Measurements from ENCODE around the gene MTTP. TPM values are rescaled to one million over a fixed set of nuclear protein-coding genes. Genes with fewer than 3 reads are reported as not detected.

Gene MTTP
- total and polyA plus RNA-seq, 2 donors (not counting 1 experiment from before 2014, with no cell fraction given), result 0.03 TPM; not detected in 1

DNA sequence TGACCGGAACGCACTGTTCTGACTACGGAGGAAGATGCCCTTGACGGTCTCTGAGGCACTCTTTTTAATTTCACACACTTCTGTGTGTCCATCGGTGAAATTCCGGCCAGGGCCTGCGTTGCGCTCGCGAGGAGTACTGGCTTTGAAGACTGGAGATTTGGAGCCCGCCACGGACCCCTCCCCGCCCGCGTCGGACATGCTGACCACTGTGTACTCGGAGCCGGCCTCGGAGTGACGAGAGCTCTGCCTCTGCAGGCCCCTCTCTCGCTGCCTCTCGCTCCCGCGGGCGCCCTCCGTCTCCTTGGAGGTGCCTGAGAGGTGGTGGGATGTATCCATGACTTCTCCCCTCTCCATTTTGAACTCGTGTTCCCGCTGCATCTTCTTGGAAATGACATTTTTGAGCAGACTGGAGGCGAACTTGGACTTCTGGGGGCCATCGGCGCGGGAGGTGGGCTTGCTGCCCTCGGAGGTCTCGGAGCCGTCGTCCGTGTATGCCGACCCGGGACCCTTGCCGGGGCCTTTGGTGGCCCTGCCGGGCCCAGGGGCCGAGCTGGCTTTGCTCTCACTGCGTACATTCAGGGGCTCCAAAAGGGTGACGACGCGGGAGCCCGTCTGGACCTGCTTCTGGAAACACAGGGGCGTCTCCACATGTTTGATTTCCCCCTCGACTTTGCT, 77.3 kb downstream of the MTTP start:
- intact Hi-C loops (cut with micrococcal nuclease), result no loop called here
- Mint-ChIP-seq H3K27ac (no peak overlapping the region), H3K4me1 (no peaks in the 10 kb centered on the region), H3K4me3 (no peak overlapping the region), H3K27me3 (peaks cover 3% of the 10 kb centered on the region), H3K9me3 (ENCODE audit: insufficient read depth) (no peaks in the 10 kb centered on the region)
- H3K4me3 ChIP-seq (ENCODE audit: control extremely low read depth in 1 of 5, extremely low read depth in 1 of 5, insufficient read depth in 1 of 5, low read depth in 2 of 5, low read length in 4 of 5), result no peak overlapping the region
- H3K4me2 ChIP-seq (replicated peaks; ENCODE audit: low read depth, low read length, poor library complexity, severe bottlenecking), result no peak overlapping the region
- ChIA-PET CTCF (no interaction called here), POLR2A (no interaction called here)
- no peak for ATAC-seq (ENCODE audit: low read depth)
- no peaks in the 10 kb centered on the region for H3K4me1 ChIP-seq (ENCODE audit: control insufficient read depth in 2 of 2, insufficient read depth in 2 of 2, low read length in 2 of 2)
- no peak for DNase-seq
- no peak overlapping the region for H3K27ac ChIP-seq (ENCODE audit: low read length in 2 of 2)
- peaks cover 0 to 19% (median 0%) of the 10 kb centered on the region in 3 donors for H3K9me3 ChIP-seq (ENCODE audit: control extremely low read depth in 1 of 3, control insufficient read depth in 2 of 3, insufficient read depth in 1 of 3, low read length in 2 of 3)
- H3K36me3 ChIP-seq (replicated peaks in 1 of 2; ENCODE audit: control extremely low read depth in 1 of 2, control insufficient read depth in 1 of 2, extremely low read depth in 1 of 2, insufficient read depth in 2 of 2, low read length in 1 of 2), result no peaks in the 10 kb centered on the region
- no peak overlapping the region for H2AFZ ChIP-seq (ENCODE audit: insufficient read depth, low read depth, low read length, poor library complexity, severe bottlenecking)
- no peaks in the 10 kb centered on the region for H3K79me2 ChIP-seq (ENCODE audit: control insufficient read depth, insufficient read depth, low read length)
- TF ChIP-seq, protein P1, sequence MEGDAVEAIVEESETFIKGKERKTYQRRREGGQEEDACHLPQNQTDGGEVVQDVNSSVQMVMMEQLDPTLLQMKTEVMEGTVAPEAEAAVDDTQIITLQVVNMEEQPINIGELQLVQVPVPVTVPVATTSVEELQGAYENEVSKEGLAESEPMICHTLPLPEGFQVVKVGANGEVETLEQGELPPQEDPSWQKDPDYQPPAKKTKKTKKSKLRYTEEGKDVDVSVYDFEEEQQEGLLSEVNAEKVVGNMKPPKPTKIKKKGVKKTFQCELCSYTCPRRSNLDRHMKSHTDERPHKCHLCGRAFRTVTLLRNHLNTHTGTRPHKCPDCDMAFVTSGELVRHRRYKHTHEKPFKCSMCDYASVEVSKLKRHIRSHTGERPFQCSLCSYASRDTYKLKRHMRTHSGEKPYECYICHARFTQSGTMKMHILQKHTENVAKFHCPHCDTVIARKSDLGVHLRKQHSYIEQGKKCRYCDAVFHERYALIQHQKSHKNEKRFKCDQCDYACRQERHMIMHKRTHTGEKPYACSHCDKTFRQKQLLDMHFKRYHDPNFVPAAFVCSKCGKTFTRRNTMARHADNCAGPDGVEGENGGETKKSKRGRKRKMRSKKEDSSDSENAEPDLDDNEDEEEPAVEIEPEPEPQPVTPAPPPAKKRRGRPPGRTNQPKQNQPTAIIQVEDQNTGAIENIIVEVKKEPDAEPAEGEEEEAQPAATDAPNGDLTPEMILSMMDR (IDR thresholded peaks at IDR 0.05), result no peak
- no peak for TF ChIP-seq EZH2 (IDR thresholded peaks at IDR 0.05; ENCODE audit: borderline replicate concordance, insufficient read depth, low read depth, low read length, poor library complexity, severe bottlenecking)
- WGBS (ENCODE audit: insufficient coverage), result 96% methylated on average over 39 of the region's 49 CpGs
- no peaks in the 10 kb centered on the region for H3K27me3 ChIP-seq (replicated peaks in 1 of 4; ENCODE audit: control extremely low read depth in 1 of 4, control insufficient read depth in 3 of 4, insufficient read depth in 4 of 4, low read length in 3 of 4)
- no peak overlapping the region for H3K9ac ChIP-seq (ENCODE audit: low read length)
- no peaks in the 10 kb centered on the region for H4K20me1 ChIP-seq (ENCODE audit: control insufficient read depth, insufficient read depth, low read length, poor library complexity, severe bottlenecking)

DNA sequence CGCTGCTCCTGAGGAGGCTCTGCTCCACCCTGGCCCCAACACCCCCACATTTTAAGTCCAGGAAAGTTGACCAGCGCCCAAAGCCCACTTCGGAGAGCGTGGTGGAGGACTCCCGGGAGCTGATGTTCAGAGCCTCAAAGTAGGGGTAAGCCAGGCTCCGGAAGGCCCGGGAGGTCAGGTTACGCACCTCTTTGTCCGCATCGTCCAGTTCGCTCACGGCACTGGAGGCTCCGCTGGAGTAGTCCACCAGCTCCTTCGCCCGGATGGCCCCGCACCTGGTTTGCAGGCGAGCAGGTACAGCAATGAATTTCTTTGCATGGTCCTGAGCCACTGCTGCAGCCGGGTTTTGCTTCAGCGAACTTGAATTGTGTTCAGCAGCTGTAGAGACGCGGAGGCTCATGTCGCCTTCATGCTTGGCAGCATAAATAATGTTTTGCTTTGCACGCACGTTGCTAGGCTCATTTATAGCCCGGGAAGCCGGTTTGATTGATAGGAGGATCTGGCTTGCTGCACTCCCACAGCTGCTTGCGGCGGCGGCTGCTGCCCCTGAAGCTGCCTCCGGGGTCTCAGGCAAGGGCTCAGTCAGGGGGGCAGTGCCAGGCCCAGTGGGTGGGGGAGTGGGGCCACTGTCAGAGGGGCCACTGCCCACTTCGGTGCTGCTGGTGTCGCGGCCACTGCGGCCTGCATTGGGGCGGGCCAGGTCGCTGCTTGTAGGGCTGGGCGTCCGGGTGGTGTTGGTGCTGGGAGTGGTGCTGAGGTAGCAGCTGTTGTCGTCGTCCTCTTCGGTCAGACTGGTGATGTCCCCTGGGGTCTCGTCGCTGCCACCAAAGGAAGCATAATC, 78.2 kb downstream of the MTTP start:
- no peak for DNase-seq
- no peaks in the 10 kb centered on the region for H3K4me1 Mint-ChIP-seq
- Histone ChIP-seq H3K4me1 (ENCODE audit: control insufficient read depth in 2 of 2, insufficient read depth in 2 of 2, low read length in 2 of 2) (no peaks in the 10 kb centered on the region), H3K9me3 (ENCODE audit: control extremely low read depth in 1 of 3, control insufficient read depth in 2 of 3, insufficient read depth in 1 of 3, low read length in 2 of 3) (peaks cover 0 to 19% (median 0%) of the 10 kb centered on the region in 3 donors), H3K27me3 (replicated peaks in 1 of 4; ENCODE audit: control extremely low read depth in 1 of 4, control insufficient read depth in 3 of 4, insufficient read depth in 4 of 4, low read length in 3 of 4) (no peaks in the 10 kb centered on the region), H3K4me2 (replicated peaks; ENCODE audit: low read depth, low read length, poor library complexity, severe bottlenecking) (no peak overlapping the region), H2AFZ (ENCODE audit: insufficient read depth, low read depth, low read length, poor library complexity, severe bottlenecking) (no peak overlapping the region), H3K27ac (ENCODE audit: low read length in 2 of 2) (no peak overlapping the region), H3K9ac (ENCODE audit: low read length) (no peak overlapping the region), H3K79me2 (ENCODE audit: control insufficient read depth, insufficient read depth, low read length) (no peaks in the 10 kb centered on the region), H3K4me3 (ENCODE audit: control extremely low read depth in 1 of 5, extremely low read depth in 1 of 5, insufficient read depth in 1 of 5, low read depth in 2 of 5, low read length in 4 of 5) (no peak overlapping the region), H4K20me1 (ENCODE audit: control insufficient read depth, insufficient read depth, low read length, poor library complexity, severe bottlenecking) (no peaks in the 10 kb centered on the region), H3K36me3 (replicated peaks in 1 of 2; ENCODE audit: control extremely low read depth in 1 of 2, control insufficient read depth in 1 of 2, extremely low read depth in 1 of 2, insufficient read depth in 2 of 2, low read length in 1 of 2) (no peaks in the 10 kb centered on the region)
- H3K9me3 Mint-ChIP-seq (ENCODE audit: insufficient read depth), result no peaks in the 10 kb centered on the region
- TF ChIP-seq, protein P1 (IDR thresholded peaks at IDR 0.05), result no peak
- TF ChIP-seq EZH2 (IDR thresholded peaks at IDR 0.05; ENCODE audit: borderline replicate concordance, insufficient read depth, low read depth, low read length, poor library complexity, severe bottlenecking), result no peak
- CTCF ChIA-PET, result no interaction called here
- POLR2A ChIA-PET, result no interaction called here
- 95% methylated on average over 43 of the region's 43 CpGs for WGBS (ENCODE audit: insufficient coverage)
- ATAC-seq (ENCODE audit: low read depth), result no peak
- no peak overlapping the region for H3K27ac Mint-ChIP-seq
- H3K4me3 Mint-ChIP-seq, result no peak overlapping the region
- intact Hi-C loops (cut with micrococcal nuclease), result no loop called here
- peaks cover 3% of the 10 kb centered on the region for H3K27me3 Mint-ChIP-seq
